ENCODE results near the gene SPTBN1. TPM values are rescaled to one million over a fixed set of nuclear protein-coding genes. Genes with fewer than 3 reads are reported as not detected.

The SPTBN1 gene
- total RNA-seq, 2 experiments from 2014 or later: 82.9 to 109 TPM

GRCh38 chr2:54624591-54625071, 168.5 kb downstream of the SPTBN1 start:
- no peak overlapping the region for H3K4me3 Mint-ChIP-seq
- no peaks in the 10 kb centered on the region for H3K4me1 Mint-ChIP-seq
- no peaks in the 10 kb centered on the region for H3K27me3 Mint-ChIP-seq
- H3K27ac Mint-ChIP-seq: no peak overlapping the region
- no peaks in the 10 kb centered on the region for H3K9me3 Mint-ChIP-seq (ENCODE audit: low read depth)
- DNase-seq: no peak
- no peak for ATAC-seq
- peaks cover 77% of the 10 kb centered on the region for H3K36me3 Mint-ChIP-seq
- CTCF ChIA-PET: interaction anchor here (1.2 to 1.7 kb wide), 2 partner anchors 23 to 102 kb away, joined by 4 to 5 read pairs; no protein-coding TSS in a partner anchor

- H3K27me3 Mint-ChIP-seq: no peaks in the 10 kb centered on the region
- no peak overlapping the region for H3K4me3 Mint-ChIP-seq
- ATAC-seq (no peak), DNase-seq (no peak)
- no peaks in the 10 kb centered on the region for H3K4me1 Mint-ChIP-seq
- H3K27ac Mint-ChIP-seq: no peak overlapping the region
- H3K36me3 Mint-ChIP-seq: peaks cover 77% of the 10 kb centered on the region
- H3K9me3 Mint-ChIP-seq (ENCODE audit: low read depth): no peaks in the 10 kb centered on the region
- CTCF ChIA-PET: interaction anchor here (1.2 to 1.7 kb wide), 2 partner anchors 25 to 39 kb away, joined by 4 read pairs; no protein-coding TSS in a partner anchor
Observed at GRCh38 chr2:54626131-54626530, 170.0 kb downstream of the SPTBN1 start.

DNA sequence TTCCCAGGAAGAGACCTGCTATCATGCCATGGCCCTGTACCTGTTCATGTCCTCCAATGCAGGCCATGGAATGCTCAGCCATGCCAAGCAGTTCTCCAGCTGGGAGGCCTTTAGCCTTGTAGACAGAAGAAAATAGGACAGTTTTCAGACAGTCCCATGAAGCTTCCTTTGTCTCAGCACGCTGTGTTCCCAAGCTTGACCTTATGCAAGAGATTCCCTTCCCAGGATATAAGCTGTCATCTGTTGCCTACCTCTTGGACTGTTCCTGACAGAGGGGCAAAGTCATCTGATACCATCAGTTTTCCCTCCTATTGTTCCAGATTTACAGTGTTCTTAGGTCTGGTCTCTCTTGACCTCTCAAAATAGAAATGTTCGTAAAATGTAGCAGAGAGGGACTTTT, 170.8 kb downstream of the SPTBN1 start:
- H3K27ac Mint-ChIP-seq: no peak overlapping the region
- no peak for ATAC-seq
- no peaks in the 10 kb centered on the region for H3K27me3 Mint-ChIP-seq
- no peak for DNase-seq
- H3K36me3 Mint-ChIP-seq: peaks cover 72% of the 10 kb centered on the region
- CTCF ChIA-PET: no interaction called here
- H3K4me3 Mint-ChIP-seq: no peak overlapping the region
- H3K9me3 Mint-ChIP-seq (ENCODE audit: low read depth): no peaks in the 10 kb centered on the region
- H3K4me1 Mint-ChIP-seq: no peaks in the 10 kb centered on the region

DNA sequence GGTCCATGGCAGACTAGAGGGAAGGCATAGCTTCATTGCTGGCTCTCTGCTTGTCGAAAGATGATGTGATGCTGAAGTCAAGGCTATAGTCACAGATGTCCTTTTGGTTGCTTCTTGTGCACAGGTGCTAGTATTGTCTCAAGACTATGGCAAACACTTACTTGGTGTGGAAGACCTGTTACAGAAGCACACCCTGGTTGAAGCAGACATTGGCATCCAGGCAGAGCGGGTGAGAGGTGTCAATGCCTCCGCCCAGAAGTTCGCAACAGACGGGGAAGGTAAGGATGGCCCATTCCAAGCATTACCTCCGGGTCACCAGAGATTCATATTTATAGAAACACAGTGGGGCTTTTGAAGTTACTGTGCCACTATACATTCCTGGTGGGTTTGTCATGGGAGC, 171.8 kb downstream of the SPTBN1 start:
- DNase-seq (no peak), ATAC-seq (no peak)
- Mint-ChIP-seq H3K27ac (no peak overlapping the region), H3K4me3 (no peak overlapping the region), H3K9me3 (ENCODE audit: low read depth) (no peaks in the 10 kb centered on the region), H3K27me3 (no peaks in the 10 kb centered on the region), H3K36me3 (peaks cover 74% of the 10 kb centered on the region), H3K4me1 (no peaks in the 10 kb centered on the region)
- CTCF ChIA-PET: no interaction called here

- no peaks in the 10 kb centered on the region for H3K9me3 Mint-ChIP-seq (ENCODE audit: low read depth)
- CTCF ChIA-PET: no interaction called here
- ATAC-seq (no peak), DNase-seq (no peak)
- H3K4me1 Mint-ChIP-seq: no peaks in the 10 kb centered on the region
- no peak overlapping the region for H3K4me3 Mint-ChIP-seq
- peaks cover 71% of the 10 kb centered on the region for H3K36me3 Mint-ChIP-seq
- H3K27me3 Mint-ChIP-seq: no peaks in the 10 kb centered on the region
- no peak overlapping the region for H3K27ac Mint-ChIP-seq
Observed at GRCh38 chr2:54628418-54628817, 172.3 kb downstream of the SPTBN1 start.

DNA sequence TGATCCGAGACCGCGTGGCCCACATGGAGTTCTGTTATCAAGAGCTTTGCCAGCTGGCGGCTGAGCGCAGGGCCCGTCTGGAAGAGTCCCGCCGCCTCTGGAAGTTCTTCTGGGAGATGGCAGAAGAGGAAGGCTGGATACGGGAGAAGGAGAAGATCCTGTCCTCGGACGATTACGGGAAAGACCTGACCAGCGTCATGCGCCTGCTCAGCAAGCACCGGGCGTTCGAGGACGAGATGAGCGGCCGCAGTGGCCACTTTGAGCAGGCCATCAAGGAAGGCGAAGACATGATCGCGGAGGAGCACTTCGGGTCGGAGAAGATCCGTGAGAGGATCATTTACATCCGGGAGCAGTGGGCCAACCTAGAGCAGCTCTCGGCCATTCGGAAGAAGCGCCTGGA, 172.8 kb downstream of the SPTBN1 start:
- H3K27me3 Mint-ChIP-seq: no peaks in the 10 kb centered on the region
- DNase-seq (no peak), ATAC-seq (no peak)
- peaks cover 67% of the 10 kb centered on the region for H3K36me3 Mint-ChIP-seq
- H3K9me3 Mint-ChIP-seq (ENCODE audit: low read depth): no peaks in the 10 kb centered on the region
- H3K27ac Mint-ChIP-seq: no peak overlapping the region
- no peaks in the 10 kb centered on the region for H3K4me1 Mint-ChIP-seq
- H3K4me3 Mint-ChIP-seq: no peak overlapping the region
- CTCF ChIA-PET: no interaction called here

- CTCF ChIA-PET: no interaction called here
- peaks cover 4% of the 10 kb centered on the region for H3K4me1 Mint-ChIP-seq
- H3K4me3 Mint-ChIP-seq: no peak overlapping the region
- H3K36me3 Mint-ChIP-seq: peaks cover 68% of the 10 kb centered on the region
- ATAC-seq (no peak), DNase-seq (no peak)
- H3K9me3 Mint-ChIP-seq (ENCODE audit: low read depth): no peaks in the 10 kb centered on the region
- no peak overlapping the region for H3K27ac Mint-ChIP-seq
- no peaks in the 10 kb centered on the region for H3K27me3 Mint-ChIP-seq
Observed at GRCh38 chr2:54629390-54629789, 173.3 kb downstream of the SPTBN1 start.

DNA sequence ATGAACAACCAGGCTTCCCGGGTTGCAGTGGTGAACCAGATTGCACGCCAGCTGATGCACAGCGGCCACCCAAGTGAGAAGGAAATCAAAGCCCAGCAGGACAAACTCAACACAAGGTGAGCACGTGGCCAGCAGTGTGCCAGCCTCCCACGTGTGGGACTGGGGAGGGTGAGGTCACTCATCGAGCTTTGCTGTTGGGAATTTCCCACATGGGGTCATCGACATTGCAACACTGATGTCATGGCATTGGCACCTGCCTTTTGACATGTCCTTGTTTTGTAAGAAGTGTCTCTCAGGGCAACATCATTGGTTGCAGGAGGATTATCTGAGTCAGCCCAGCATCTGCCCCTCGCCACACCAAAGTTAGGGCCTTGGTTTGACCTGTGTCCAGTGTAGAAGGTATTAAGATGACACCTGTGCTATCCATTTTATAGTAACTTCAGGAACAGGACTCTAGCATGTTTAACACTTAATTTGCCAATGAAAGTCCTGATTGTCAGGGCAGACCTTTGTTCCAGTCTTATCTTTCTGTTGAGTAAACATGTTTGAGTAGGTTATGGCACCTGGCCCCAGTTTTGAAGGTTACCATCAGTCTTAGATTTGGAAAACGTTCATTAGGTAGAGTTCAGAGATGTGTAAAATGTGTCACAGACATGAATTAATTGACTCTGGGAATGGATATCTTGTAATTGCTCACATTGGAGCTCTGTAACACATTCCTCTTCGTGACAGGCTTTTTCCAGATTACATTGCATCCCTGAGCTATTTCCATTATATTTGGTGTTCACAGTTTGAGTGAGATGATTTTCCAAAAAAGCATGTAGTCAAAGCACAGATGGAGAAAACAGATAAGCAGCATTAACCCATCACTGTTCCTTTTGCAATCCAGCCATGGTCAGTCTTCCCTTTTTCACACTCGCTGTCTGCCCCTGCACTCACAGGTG, 174.1 kb downstream of the SPTBN1 start:
- H3K4me3 Mint-ChIP-seq: no peak overlapping the region
- CTCF ChIA-PET: no interaction called here
- H3K27me3 Mint-ChIP-seq: no peaks in the 10 kb centered on the region
- peaks cover 66% of the 10 kb centered on the region for H3K36me3 Mint-ChIP-seq
- peaks cover 9% of the 10 kb centered on the region for H3K4me1 Mint-ChIP-seq
- no peak for ATAC-seq
- H3K27ac Mint-ChIP-seq: no peak overlapping the region
- H3K9me3 Mint-ChIP-seq (ENCODE audit: low read depth): no peaks in the 10 kb centered on the region
- no peak for DNase-seq

DNA sequence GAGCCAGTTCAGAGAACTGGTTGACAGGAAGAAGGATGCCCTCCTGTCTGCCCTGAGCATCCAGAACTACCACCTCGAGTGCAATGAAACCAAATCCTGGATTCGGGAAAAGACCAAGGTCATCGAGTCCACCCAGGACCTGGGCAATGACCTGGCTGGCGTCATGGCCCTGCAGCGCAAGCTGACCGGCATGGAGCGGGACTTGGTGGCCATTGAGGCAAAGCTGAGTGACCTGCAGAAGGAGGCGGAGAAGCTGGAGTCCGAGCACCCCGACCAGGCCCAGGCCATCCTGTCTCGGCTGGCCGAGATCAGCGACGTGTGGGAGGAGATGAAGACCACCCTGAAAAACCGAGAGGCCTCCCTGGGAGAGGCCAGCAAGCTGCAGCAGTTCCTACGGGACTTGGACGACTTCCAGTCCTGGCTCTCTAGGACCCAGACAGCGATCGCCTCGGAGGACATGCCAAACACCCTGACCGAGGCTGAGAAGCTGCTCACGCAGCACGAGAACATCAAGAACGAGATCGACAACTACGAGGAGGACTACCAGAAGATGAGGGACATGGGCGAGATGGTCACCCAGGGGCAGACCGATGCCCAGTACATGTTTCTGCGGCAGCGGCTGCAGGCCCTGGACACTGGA, 174.9 kb downstream of the SPTBN1 start:
- no peak overlapping the region for H3K4me3 Mint-ChIP-seq
- no peaks in the 10 kb centered on the region for H3K27me3 Mint-ChIP-seq
- peaks cover 63% of the 10 kb centered on the region for H3K36me3 Mint-ChIP-seq
- H3K27ac Mint-ChIP-seq: no peak overlapping the region
- DNase-seq: no peak
- ATAC-seq: no peak
- peaks cover 10% of the 10 kb centered on the region for H3K4me1 Mint-ChIP-seq
- no peaks in the 10 kb centered on the region for H3K9me3 Mint-ChIP-seq (ENCODE audit: low read depth)
- CTCF ChIA-PET: no interaction called here

DNA sequence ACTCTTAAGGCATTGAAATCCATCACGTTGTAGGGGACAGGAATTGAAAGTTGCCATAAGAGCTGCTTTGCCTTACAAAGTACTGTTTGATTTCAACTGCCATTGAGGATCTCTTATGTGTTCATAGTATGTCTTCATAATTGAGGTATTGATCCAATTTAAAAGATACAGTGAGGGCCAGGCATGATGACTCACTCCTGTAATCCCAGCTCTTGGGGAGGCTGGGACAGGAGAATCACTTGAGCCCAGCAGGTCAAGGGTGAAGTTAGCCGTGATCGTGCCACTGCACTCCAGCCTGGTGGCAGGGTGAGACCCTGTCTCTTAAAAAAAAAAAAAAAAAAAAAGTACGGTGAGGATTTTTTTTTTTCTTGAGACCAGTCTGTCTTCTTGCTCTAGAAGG, 175.6 kb downstream of the SPTBN1 start:
- peaks cover 10% of the 10 kb centered on the region for H3K4me1 Mint-ChIP-seq
- CTCF ChIA-PET: interaction anchor here (1.5 kb wide), 1 partner anchor 33 kb away, joined by 4 read pairs; no protein-coding TSS in a partner anchor
- no peaks in the 10 kb centered on the region for H3K27me3 Mint-ChIP-seq
- H3K27ac Mint-ChIP-seq: no peak overlapping the region
- no peak overlapping the region for H3K4me3 Mint-ChIP-seq
- ATAC-seq (no peak), DNase-seq (no peak)
- H3K36me3 Mint-ChIP-seq: peaks cover 62% of the 10 kb centered on the region
- H3K9me3 Mint-ChIP-seq (ENCODE audit: low read depth): no peaks in the 10 kb centered on the region

- CTCF ChIA-PET: interaction anchor here (1.0 to 1.5 kb wide), 3 partner anchors 32 to 108 kb away, joined by 3 to 4 read pairs (median 3); no protein-coding TSS in a partner anchor
- Mint-ChIP-seq H3K27ac (no peak overlapping the region), H3K36me3 (peaks cover 59% of the 10 kb centered on the region), H3K27me3 (no peaks in the 10 kb centered on the region), H3K4me1 (peaks cover 10% of the 10 kb centered on the region), H3K9me3 (ENCODE audit: low read depth) (no peaks in the 10 kb centered on the region), H3K4me3 (no peak overlapping the region)
- DNase-seq (no peak), ATAC-seq (no peak)
Observed at GRCh38 chr2:54632733-54633692, 176.9 kb downstream of the SPTBN1 start.

DNA sequence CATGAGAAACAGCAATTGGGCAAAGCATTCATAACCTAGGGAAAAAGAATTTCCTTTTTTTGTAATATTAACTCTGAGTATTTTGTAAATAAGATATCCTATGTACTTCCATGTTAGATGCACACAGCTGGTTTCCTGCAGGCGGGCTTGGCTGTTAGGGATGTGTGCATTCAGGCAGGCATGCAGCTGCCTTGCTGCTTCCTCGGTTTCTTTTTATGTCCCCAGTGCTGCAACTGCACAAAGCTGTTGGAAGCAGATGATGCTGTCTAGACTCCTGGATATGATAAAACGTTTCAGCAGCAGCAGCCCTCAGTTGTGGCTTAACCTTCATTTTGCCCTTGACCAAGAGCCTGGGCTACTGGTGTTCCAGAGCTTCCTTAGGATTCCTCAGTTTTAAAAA, 177.9 kb downstream of the SPTBN1 start:
- Mint-ChIP-seq H3K27ac (no peak overlapping the region), H3K36me3 (peaks cover 55% of the 10 kb centered on the region), H3K27me3 (no peaks in the 10 kb centered on the region), H3K4me1 (peaks cover 10% of the 10 kb centered on the region), H3K4me3 (no peak overlapping the region), H3K9me3 (ENCODE audit: low read depth) (no peaks in the 10 kb centered on the region)
- CTCF ChIA-PET: interaction anchor here (1.0 to 1.2 kb wide), 2 partner anchors 31 to 110 kb away, joined by 3 read pairs; no protein-coding TSS in a partner anchor
- ATAC-seq (no peak), DNase-seq (no peak)

Measured in activated CD8-positive, alpha-beta memory T cell treated with anti-CD3 and anti-CD28 coated beads, Interleukin-2, amount 10 ng/mL, durations not matched to agents 7 days and 5 days (primary cell).